Neural cell (in vitro differentiated cells): Measurements from ENCODE around the gene CFAP45.
"Not testable (repeated sequence)": the region's sequence is repeated elsewhere in the genome, so short reads cannot be mapped to it uniquely, and the experiment has no call there.

Experiments used
- CTCF ChIP-seq: fragments of 450-650 bp; IDR thresholded peaks from 2 replicates; pipeline ENCODE4 v1.5.1; 2014; ENCODE audit warnings: antibody characterized with exemption, mild to moderate bottlenecking, moderate library complexity; ENCODE audit not compliant: poor library complexity, severe bottlenecking
- SMC3 ChIP-seq: fragments of 450-650 bp; conservative IDR thresholded peaks from 2 replicates; pipeline ENCODE4 v1.6.1; 2014; ENCODE audit warnings: antibody characterized with exemption, mild to moderate bottlenecking, moderate library complexity; ENCODE audit not compliant: poor library complexity
- TAF1 ChIP-seq: IDR thresholded peaks from 2 replicates; pipeline ENCODE4 v1.6.1; 2012; ENCODE audit warnings: low read depth

GRCh38 chr1:159904036-159904435 is 4.1 kb upstream of the CFAP45 start:
- TF ChIP-seq SMC3, TAF1, CTCF: not testable (repeated sequence)
